Endodermal cell (in vitro differentiated cells): ENCODE results near the gene CYP3A7. TPM values are rescaled to one million over a fixed set of nuclear protein-coding genes. Genes with fewer than 3 reads are reported as not detected.
"Not testable (repeated sequence)": the region's sequence is repeated elsewhere in the genome, so short reads cannot be mapped to it uniquely, and the experiment has no call there.

Experiments
- DNase-seq: peaks from one replicate; pipeline ENCODE4 v3.0.0-alpha.2; 2017
- H3K27ac ChIP-seq: 2 replicates; pipeline ENCODE4 v1.5.1; 2013; ENCODE audit warnings: mild to moderate bottlenecking, low read depth, low read length, moderate library complexity
- H3K27me3 ChIP-seq: 2 replicates; pipeline ENCODE4 v1.6.1; 2013; ENCODE audit warnings: mild to moderate bottlenecking, low read length, moderate library complexity; ENCODE audit not compliant: insufficient read depth, control insufficient read depth, poor library complexity, severe bottlenecking
- H3K36me3 ChIP-seq: 2 replicates; pipeline ENCODE4 v1.7.0; 2013; ENCODE audit warnings: mild to moderate bottlenecking, low read length, moderate library complexity; ENCODE audit not compliant: control insufficient read depth, insufficient read depth
- H3K4me1 ChIP-seq: one replicate; pipeline ENCODE4 v1.7.0; 2013; ENCODE audit warnings: low read length; ENCODE audit not compliant: control insufficient read depth, insufficient read depth
- H3K4me3 ChIP-seq: 2 replicates; pipeline ENCODE4 v1.5.1; 2013; ENCODE audit warnings: mild to moderate bottlenecking, low read length, moderate library complexity
- H3K9ac ChIP-seq: 2 replicates; pipeline ENCODE4 v1.6.1; 2013; ENCODE audit warnings: mild to moderate bottlenecking, low read length, moderate library complexity; ENCODE audit not compliant: poor library complexity, severe bottlenecking; ENCODE audit errors: extremely low read depth
- H3K9me3 ChIP-seq: 2 replicates; pipeline ENCODE4 v1.6.1; 2013; ENCODE audit warnings: mild to moderate bottlenecking, low read length, moderate library complexity; ENCODE audit not compliant: control insufficient read depth
- H3K27ac Mint-ChIP-seq: 2 replicates; pipeline ENCODE4 v1.8.0; 2020; ENCODE audit warnings: mixed read lengths
- H3K27me3 Mint-ChIP-seq: 2 replicates; pipeline ENCODE4 v1.8.0; 2021; ENCODE audit warnings: mild to moderate bottlenecking, mixed read lengths; ENCODE audit not compliant: insufficient read depth
- H3K36me3 Mint-ChIP-seq: 2 replicates; pipeline ENCODE4 v1.8.0; 2020; ENCODE audit warnings: low read depth, mixed read lengths
- H3K4me1 Mint-ChIP-seq: 2 replicates; pipeline ENCODE4 v1.8.0; 2020; ENCODE audit warnings: mixed read lengths
- H3K4me3 Mint-ChIP-seq: 2 replicates; pipeline ENCODE4 v1.8.0; 2020; ENCODE audit warnings: mild to moderate bottlenecking, moderate library complexity, mixed read lengths
- H3K9me3 Mint-ChIP-seq: 2 replicates; pipeline ENCODE4 v1.8.0; 2020; ENCODE audit warnings: mild to moderate bottlenecking, mixed read lengths
- WGBS, 2 experiments: methylation state at CpG; one replicate each; pipeline versions ENCODE4 v1.1.5 to v1.1.7; 2013; ENCODE audit warnings: missing lambda C conversion rate in 2 of 2, mixed read lengths in 1 of 2; ENCODE audit not compliant: insufficient coverage in 1 of 2, insufficient read length in 1 of 2; 5-methylcytosine and 5-hydroxymethylcytosine counted together
- total RNA-seq, 2 donors: library from RNA; stranded (reverse); fragmentation: NEBNext Ultra II Directional in 1 of 2; extraction: Animal tissue kit (Norgen Biotek cat#: 25700) in 1 of 2; gene quantifications; 2 replicates in 1 of 2; 3 replicates in 1 of 2; pipeline ENCODE4 v1.2.1, GENCODE V29; 2021
- TF ChIP-seq, protein P1 (sequence below): fragments of 200-600 bp; sonication (generic); conservative IDR thresholded peaks from 2 replicates; pipeline ENCODE4 v1.5.0; 2021; ENCODE audit warnings: antibody characterized with exemption, mild to moderate bottlenecking

The CYP3A7 gene
- total RNA-seq, 2 donors from 2014 or later: not detected

DNA sequence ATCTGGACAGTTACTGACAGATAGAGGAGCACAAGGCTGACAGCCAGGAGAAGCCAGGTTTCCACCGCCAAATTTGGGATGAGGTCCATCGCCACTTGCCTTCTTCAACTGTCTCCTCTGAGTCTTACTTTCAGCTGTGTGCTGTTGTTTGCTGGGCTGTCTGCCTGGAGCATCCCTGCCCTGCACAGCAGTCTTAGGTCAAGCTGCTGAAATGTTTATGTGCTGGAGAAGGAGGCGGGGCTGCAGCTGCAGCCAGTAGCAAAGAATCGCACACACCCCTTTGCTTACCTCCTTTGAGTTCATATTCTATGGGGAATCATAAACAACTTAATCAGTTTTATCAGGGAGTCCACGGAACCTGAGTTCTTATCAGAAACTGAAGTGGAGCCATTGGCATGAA lies 35.0 kb downstream of the CYP3A7 start:
- WGBS, 2 experiments: 54 to 72% methylated on average over 3 to 5 of the region's 5 CpGs
- no peak overlapping the region for H3K4me3 ChIP-seq
- no peak overlapping the region for H3K4me3 Mint-ChIP-seq
- H3K36me3 ChIP-seq: no peaks in the 10 kb centered on the region
- peaks cover 1% of the 10 kb centered on the region for H3K4me1 ChIP-seq
- H3K27me3 ChIP-seq: no peaks in the 10 kb centered on the region
- H3K27ac Mint-ChIP-seq: no peak overlapping the region
- H3K36me3 Mint-ChIP-seq: no peaks in the 10 kb centered on the region
- peaks cover 18% of the 10 kb centered on the region for H3K4me1 Mint-ChIP-seq
- H3K9me3 Mint-ChIP-seq: no peaks in the 10 kb centered on the region
- no peaks in the 10 kb centered on the region for H3K9me3 ChIP-seq
- no peak overlapping the region for H3K27ac ChIP-seq
- H3K9ac ChIP-seq: no peak overlapping the region
- no peak for DNase-seq
- peaks cover 13% of the 10 kb centered on the region for H3K27me3 Mint-ChIP-seq
- TF ChIP-seq, protein P1, sequence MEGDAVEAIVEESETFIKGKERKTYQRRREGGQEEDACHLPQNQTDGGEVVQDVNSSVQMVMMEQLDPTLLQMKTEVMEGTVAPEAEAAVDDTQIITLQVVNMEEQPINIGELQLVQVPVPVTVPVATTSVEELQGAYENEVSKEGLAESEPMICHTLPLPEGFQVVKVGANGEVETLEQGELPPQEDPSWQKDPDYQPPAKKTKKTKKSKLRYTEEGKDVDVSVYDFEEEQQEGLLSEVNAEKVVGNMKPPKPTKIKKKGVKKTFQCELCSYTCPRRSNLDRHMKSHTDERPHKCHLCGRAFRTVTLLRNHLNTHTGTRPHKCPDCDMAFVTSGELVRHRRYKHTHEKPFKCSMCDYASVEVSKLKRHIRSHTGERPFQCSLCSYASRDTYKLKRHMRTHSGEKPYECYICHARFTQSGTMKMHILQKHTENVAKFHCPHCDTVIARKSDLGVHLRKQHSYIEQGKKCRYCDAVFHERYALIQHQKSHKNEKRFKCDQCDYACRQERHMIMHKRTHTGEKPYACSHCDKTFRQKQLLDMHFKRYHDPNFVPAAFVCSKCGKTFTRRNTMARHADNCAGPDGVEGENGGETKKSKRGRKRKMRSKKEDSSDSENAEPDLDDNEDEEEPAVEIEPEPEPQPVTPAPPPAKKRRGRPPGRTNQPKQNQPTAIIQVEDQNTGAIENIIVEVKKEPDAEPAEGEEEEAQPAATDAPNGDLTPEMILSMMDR: no peak

DNA sequence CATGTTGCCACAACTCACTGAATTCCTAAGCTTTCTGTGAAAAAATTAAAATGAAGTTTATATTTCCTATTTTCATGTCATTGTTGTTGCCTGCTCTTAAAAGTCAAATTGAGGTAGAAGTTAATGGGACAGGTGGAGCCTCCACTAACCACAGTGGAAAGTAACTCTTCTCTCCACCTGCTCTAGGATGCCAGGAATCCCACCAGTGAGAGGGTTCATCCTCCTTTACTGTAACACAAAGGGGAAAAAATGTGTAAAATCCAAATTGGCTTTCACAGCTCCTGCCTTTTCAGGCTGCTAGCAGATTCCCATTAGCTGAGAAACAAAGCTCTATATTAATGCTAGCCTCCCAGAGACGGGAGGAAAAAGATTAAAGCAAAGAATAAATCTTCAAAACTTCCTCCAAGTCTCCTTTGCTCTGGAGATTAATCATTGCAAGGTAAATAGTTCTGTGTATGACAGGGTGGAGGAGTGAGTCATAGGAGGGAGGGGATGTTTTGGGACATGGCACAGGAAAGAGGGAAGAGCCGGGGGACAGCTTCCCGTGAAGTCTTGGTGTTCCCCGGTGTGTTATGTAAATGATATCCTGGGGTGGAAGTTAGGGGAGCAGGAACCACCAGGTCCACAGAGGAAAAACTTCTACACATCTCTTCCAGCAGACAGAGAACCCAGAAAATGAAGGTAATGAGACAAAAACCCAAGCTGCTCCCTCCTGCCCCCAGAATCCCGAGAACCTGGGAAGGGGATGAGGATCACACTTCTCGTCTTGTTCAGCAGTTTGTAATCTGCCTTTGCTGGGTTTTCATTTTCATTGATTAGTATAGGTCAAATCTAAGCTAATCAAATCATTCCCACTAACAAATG lies 35.9 kb downstream of the CYP3A7 start:
- 10 to 47% methylated on average over 2 to 5 of the region's 6 CpGs for WGBS, 2 experiments
- not testable (repeated sequence) for H3K27ac Mint-ChIP-seq, DNase-seq, H3K9ac ChIP-seq, H3K4me3 ChIP-seq, H3K4me1 ChIP-seq, H3K27ac ChIP-seq, H3K36me3 Mint-ChIP-seq, H3K9me3 Mint-ChIP-seq, H3K9me3 ChIP-seq, H3K36me3 ChIP-seq, H3K27me3 ChIP-seq, H3K4me3 Mint-ChIP-seq
- peaks cover 13% of the 10 kb centered on the region for H3K27me3 Mint-ChIP-seq
- H3K4me1 Mint-ChIP-seq: peaks cover 25% of the 10 kb centered on the region

DNA sequence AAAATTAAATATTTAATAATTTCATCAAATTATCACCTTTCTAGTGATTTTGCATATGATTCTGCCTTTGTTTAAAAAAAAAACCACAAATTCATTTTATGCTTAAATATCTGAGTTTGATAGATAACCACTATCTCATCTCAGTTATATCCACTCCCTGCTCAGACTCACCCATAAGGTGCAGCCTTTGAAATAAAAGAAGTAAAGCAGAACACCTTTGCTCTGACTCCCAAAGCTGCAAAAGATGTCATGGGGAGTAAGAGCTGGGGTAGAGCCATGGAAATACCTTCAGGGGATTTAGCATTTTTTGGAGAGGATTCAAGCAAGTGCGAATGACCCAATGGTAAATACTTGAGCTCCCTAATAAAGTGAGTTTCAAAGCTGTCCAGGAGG lies 40.1 kb downstream of the CYP3A7 start:
- Mint-ChIP-seq H3K27ac (no peak overlapping the region), H3K27me3 (no peaks in the 10 kb centered on the region), H3K4me3 (no peak overlapping the region), H3K9me3 (peaks cover 12% of the 10 kb centered on the region), H3K36me3 (no peaks in the 10 kb centered on the region), H3K4me1 (peaks cover 38% of the 10 kb centered on the region)
- no peaks in the 10 kb centered on the region for H3K27me3 ChIP-seq
- H3K27ac ChIP-seq: no peak overlapping the region
- no peaks in the 10 kb centered on the region for H3K9me3 ChIP-seq
- WGBS, 2 experiments: 85 to 100% methylated on average over 1 of the region's 1 CpG
- peaks cover 18% of the 10 kb centered on the region for H3K4me1 ChIP-seq
- DNase-seq: no peak
- H3K9ac ChIP-seq: no peak overlapping the region
- TF ChIP-seq, protein P1: no peak
- H3K4me3 ChIP-seq: no peak overlapping the region
- no peaks in the 10 kb centered on the region for H3K36me3 ChIP-seq
